GM23248 (cell line): ENCODE data around the gene HHATL. TPM values are rescaled to one million over a fixed set of nuclear protein-coding genes. Genes with fewer than 3 reads are reported as not detected.

Experiments used
- DNase-seq: peaks from one replicate; pipeline ENCODE4 v3.0.0-alpha.2; 2015
- H2AFZ ChIP-seq: fragments of 200-600 bp; sonication (generic); 2 replicates; pipeline ENCODE4 v1.6.1; 2016; ENCODE audit warnings: antibody characterized with exemption
- H3F3A ChIP-seq: fragments of 200-600 bp; sonication (generic); 2 replicates; pipeline ENCODE4 v1.6.1; 2016; ENCODE audit warnings: mild to moderate bottlenecking, antibody characterized with exemption, mixed run types; ENCODE audit not compliant: insufficient read depth
- H3K27ac ChIP-seq: fragments of 200-600 bp; sonication (generic); 2 replicates; pipeline ENCODE4 v1.5.1; 2016; ENCODE audit warnings: mild to moderate bottlenecking
- H3K27me3 ChIP-seq: fragments of 200-600 bp; sonication (generic); replicated peaks from 2 replicates; pipeline ENCODE4 v1.6.1; 2016; ENCODE audit warnings: mild to moderate bottlenecking; ENCODE audit not compliant: insufficient read depth
- H3K36me3 ChIP-seq: fragments of 200-600 bp; sonication (generic); 2 replicates; pipeline ENCODE4 v1.6.1; 2016; ENCODE audit warnings: low read depth, mild to moderate bottlenecking
- H3K4me1 ChIP-seq: fragments of 200-600 bp; sonication (generic); 2 replicates; pipeline ENCODE4 v1.6.1; 2016; ENCODE audit warnings: mild to moderate bottlenecking; ENCODE audit not compliant: insufficient read depth
- H3K4me2 ChIP-seq: fragments of 200-600 bp; sonication (generic); one replicate; pipeline ENCODE4 v1.6.1; 2016; ENCODE audit warnings: mild to moderate bottlenecking; ENCODE audit not compliant: unreplicated experiment
- H3K4me3 ChIP-seq: fragments of 200-600 bp; sonication (generic); 2 replicates; pipeline ENCODE4 v1.5.1; 2016; ENCODE audit warnings: mild to moderate bottlenecking
- H3K79me2 ChIP-seq: fragments of 200-600 bp; sonication (generic); 2 replicates; pipeline ENCODE4 v1.6.1; 2016; ENCODE audit warnings: mild to moderate bottlenecking; ENCODE audit not compliant: insufficient read depth
- H3K9ac ChIP-seq: fragments of 200-600 bp; sonication (generic); 2 replicates; pipeline ENCODE4 v1.6.1; 2016; ENCODE audit warnings: mild to moderate bottlenecking
- H3K9me2 ChIP-seq: fragments of 200-600 bp; sonication (generic); 2 replicates; pipeline ENCODE4 v1.6.1; 2016; ENCODE audit warnings: mixed run types, mild to moderate bottlenecking, moderate library complexity; ENCODE audit not compliant: insufficient read depth
- H3K9me3 ChIP-seq: fragments of 200-600 bp; sonication (generic); one replicate; pipeline ENCODE4 v1.6.1; 2017; ENCODE audit warnings: low read depth
- H4K20me1 ChIP-seq: fragments of 200-600 bp; sonication (generic); 2 replicates; pipeline ENCODE4 v1.6.0; 2016; ENCODE audit not compliant: insufficient read depth
- EZH2 ChIP-seq: fragments of 200-600 bp; sonication (generic); IDR thresholded peaks from 2 replicates; pipeline ENCODE4 v1.6.1; 2018; ENCODE audit warnings: antibody characterized with exemption, mild to moderate bottlenecking; ENCODE audit not compliant: insufficient read depth, poor library complexity, severe bottlenecking
- EZH2phosphoT487 ChIP-seq: fragments of 200-600 bp; sonication (generic); IDR thresholded peaks from 2 replicates; pipeline ENCODE4 v1.6.1; 2018; ENCODE audit warnings: antibody characterized with exemption, moderate library complexity, mild to moderate bottlenecking, low read depth; ENCODE audit not compliant: insufficient read depth
- WGBS, 2 experiments: methylation state at CpG; one replicate each; pipeline ENCODE4 v1.1.6; 2015 to 2017; ENCODE audit warnings: low lambda C conversion rate in 2 of 2, low coverage in 1 of 2; ENCODE audit errors: missing lambda C conversion rate in 2 of 2; 5-methylcytosine and 5-hydroxymethylcytosine counted together
- in situ Hi-C: fragments of 300-500 bp; cut with MboI; formaldehyde crosslinking; loops from 2 replicates; pipeline ENCODE4 v1.15.0; 2020
- polyA plus RNA-seq: library from polyadenylated mRNA; unstranded; fragments of >200 nt; fragmentation: Nextera tagmentation; extraction: Ambion mirVana; gene quantifications from 2 replicates; pipeline ENCODE4 v1.2.1, GENCODE V29; 2016
- total RNA-seq: library from RNA; depleted of rRNA; stranded (reverse); fragments of >200 nt; shearing (Covaris generic); gene quantifications from 2 replicates; pipeline ENCODE4 v1.2.3, GENCODE V29; 2014

HHATL gene
- total and polyA plus RNA-seq, 2 experiments from 2014 or later: not detected

DNA sequence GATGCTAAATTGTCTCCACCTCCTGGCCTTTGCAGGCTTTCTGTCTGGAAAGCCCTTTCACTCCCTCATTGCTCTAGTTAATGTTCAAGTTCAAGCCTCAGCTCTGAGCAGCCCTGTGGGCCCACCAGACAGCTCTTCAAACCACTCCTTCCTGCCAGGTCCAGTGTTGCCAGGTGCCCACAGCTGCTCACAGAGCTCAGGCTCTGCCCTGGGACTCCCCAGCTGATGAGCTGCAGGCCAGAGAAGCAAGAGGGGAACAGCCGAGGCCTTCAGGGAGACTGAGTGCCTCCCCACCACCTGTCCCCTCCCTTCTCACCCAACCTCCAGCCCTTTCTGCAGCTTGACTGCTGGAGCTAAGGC lies 50.4 kb downstream of the HHATL start:
- peak overlapping the region; percentile 96 for H3K4me3 ChIP-seq
- H3K4me1 ChIP-seq: peaks cover 60% of the 10 kb centered on the region
- H3K4me2 ChIP-seq: peak overlapping the region; percentile 85
- H3K9me3 ChIP-seq: no peaks in the 10 kb centered on the region
- peaks cover 79% of the 10 kb centered on the region for H3K79me2 ChIP-seq
- no peaks in the 10 kb centered on the region for H3K27me3 ChIP-seq
- peaks cover 42% of the 10 kb centered on the region for H3F3A ChIP-seq
- peak overlapping the region; percentile 14; the same call in 1 of the 2 replicates for H2AFZ ChIP-seq
- H4K20me1 ChIP-seq: no peaks in the 10 kb centered on the region
- peaks cover 1% of the 10 kb centered on the region; the same call in 1 of the 2 replicates for H3K36me3 ChIP-seq
- no peaks in the 10 kb centered on the region for H3K9me2 ChIP-seq
- in situ Hi-C loops: no loop called here
- WGBS, 2 experiments: 0% methylated on average over 1 of the region's 1 CpG
- peak overlapping the region; percentile 97 for H3K9ac ChIP-seq
- peak; percentile 34 for DNase-seq
- peak overlapping the region; percentile 92 for H3K27ac ChIP-seq
- TF ChIP-seq EZH2 (no peak), EZH2phosphoT487 (no peak)

- Histone ChIP-seq H3K27me3 (no peaks in the 10 kb centered on the region), H2AFZ (no peak overlapping the region), H3K9ac (peak overlapping the region; percentile 97), H3K27ac (peak overlapping the region; percentile 92), H3F3A (peaks cover 49% of the 10 kb centered on the region), H4K20me1 (no peaks in the 10 kb centered on the region), H3K79me2 (peaks cover 79% of the 10 kb centered on the region), H3K4me2 (peak overlapping the region; percentile 85), H3K4me3 (peak overlapping the region; percentile 96), H3K36me3 (peaks cover 9% of the 10 kb centered on the region), H3K9me3 (no peaks in the 10 kb centered on the region), H3K4me1 (peaks cover 60% of the 10 kb centered on the region), H3K9me2 (no peaks in the 10 kb centered on the region)
- in situ Hi-C loops: no loop called here
- TF ChIP-seq EZH2: no peak
- TF ChIP-seq EZH2phosphoT487: no peak
- peak; percentile 92 for DNase-seq
- WGBS, 2 experiments: 3% methylated on average over 9 of the region's 9 CpGs
These were observed 51.1 kb downstream of the HHATL start for GRCh38 chr3:42651248-42652091.

- Histone ChIP-seq H3K4me3 (no peak overlapping the region), H3K36me3 (peaks cover 25% of the 10 kb centered on the region), H3K27ac (peak overlapping the region; percentile 92), H3K4me1 (peaks cover 46% of the 10 kb centered on the region), H3K9ac (no peak overlapping the region), H4K20me1 (no peaks in the 10 kb centered on the region), H3K9me3 (no peaks in the 10 kb centered on the region), H3K27me3 (no peaks in the 10 kb centered on the region), H3K79me2 (peaks cover 79% of the 10 kb centered on the region), H3K9me2 (no peaks in the 10 kb centered on the region), H3K4me2 (no peak overlapping the region), H2AFZ (no peak overlapping the region), H3F3A (peaks cover 56% of the 10 kb centered on the region)
- DNase-seq: no peak
- WGBS, 2 experiments: 53 to 68% methylated on average over 4 of the region's 4 CpGs
- TF ChIP-seq EZH2phosphoT487 (no peak), EZH2 (no peak)
- in situ Hi-C loops: no loop called here
These were observed 52.8 kb downstream of the HHATL start for GRCh38 chr3:42649783-42650182.

- DNase-seq: no peak
These were observed 53.6 kb downstream of the HHATL start for GRCh38 chr3:42649006-42649405.

More at GRCh38 chr3:42649006-42649405, 53.6 kb downstream of the HHATL start:
- Histone ChIP-seq H3K9me2 (no peaks in the 10 kb centered on the region), H3K79me2 (peaks cover 82% of the 10 kb centered on the region), H3K4me2 (no peak overlapping the region), H3K4me1 (peaks cover 46% of the 10 kb centered on the region), H3K27me3 (no peaks in the 10 kb centered on the region), H3K36me3 (peaks cover 28% of the 10 kb centered on the region), H2AFZ (no peak overlapping the region), H3K4me3 (no peak overlapping the region), H3F3A (peaks cover 57% of the 10 kb centered on the region), H3K9ac (peak overlapping the region; percentile 17; the same call in 1 of the 2 replicates), H4K20me1 (no peaks in the 10 kb centered on the region), H3K9me3 (no peaks in the 10 kb centered on the region), H3K27ac (no peak overlapping the region)
- WGBS, 2 experiments: 70 to 71% methylated on average over 2 of the region's 2 CpGs
- TF ChIP-seq EZH2phosphoT487 (no peak), EZH2 (no peak)
- in situ Hi-C loops: no loop called here
